IPS-20b (cell line): ENCODE data around the gene PTGER3.
"Not testable (repeated sequence)": the region's sequence is repeated elsewhere in the genome, so short reads cannot be mapped to it uniquely, and the experiment has no call there.

Experiments
- H3K27ac ChIP-seq: one replicate; pipeline ENCODE4 v1.5.1; 2013; ENCODE audit warnings: low read length
- H3K27me3 ChIP-seq: 2 replicates; pipeline ENCODE4 v1.6.1; 2013; ENCODE audit warnings: mild to moderate bottlenecking, low read length, inconsistent platforms; ENCODE audit not compliant: insufficient read depth
- H3K36me3 ChIP-seq: 2 replicates; pipeline ENCODE4 v1.6.1; 2013; ENCODE audit warnings: low read depth, mild to moderate bottlenecking, inconsistent platforms, low read length, moderate library complexity; ENCODE audit not compliant: insufficient read depth
- H3K4me1 ChIP-seq: 2 replicates; pipeline ENCODE4 v1.6.1; 2013; ENCODE audit warnings: mild to moderate bottlenecking, control low read depth, inconsistent platforms, low read length, moderate library complexity; ENCODE audit not compliant: insufficient read depth
- H3K4me3 ChIP-seq: 2 replicates; pipeline ENCODE4 v1.5.1; 2013; ENCODE audit warnings: mild to moderate bottlenecking, low read length, inconsistent platforms
- H3K9ac ChIP-seq: 2 replicates; pipeline ENCODE4 v1.6.1; 2013; ENCODE audit warnings: low read depth, mild to moderate bottlenecking, inconsistent platforms, low read length, moderate library complexity
- H3K9me3 ChIP-seq: 2 replicates; pipeline ENCODE4 v1.6.1; 2013; ENCODE audit warnings: mild to moderate bottlenecking, low read depth, low read length, inconsistent platforms; ENCODE audit not compliant: insufficient read depth

The PTGER3 gene

GRCh38 chr1:70977041-70977440 lies 70.6 kb downstream of the PTGER3 start:
- Histone ChIP-seq H3K36me3 (no peaks in the 10 kb centered on the region), H3K27ac (no peak overlapping the region), H3K9ac (no peak overlapping the region), H3K27me3 (no peaks in the 10 kb centered on the region), H3K4me3 (no peak overlapping the region), H3K9me3 (no peaks in the 10 kb centered on the region), H3K4me1 (no peaks in the 10 kb centered on the region)

- no peaks in the 10 kb centered on the region for H3K9me3 ChIP-seq
- H3K4me1 ChIP-seq = no peaks in the 10 kb centered on the region
- H3K9ac ChIP-seq = no peak overlapping the region
- no peaks in the 10 kb centered on the region for H3K36me3 ChIP-seq
- H3K27ac ChIP-seq = no peak overlapping the region
- H3K4me3 ChIP-seq = no peak overlapping the region
- H3K27me3 ChIP-seq = no peaks in the 10 kb centered on the region
Measured at GRCh38 chr1:70973754-70974153, 73.9 kb downstream of the PTGER3 start.

- no peak overlapping the region for H3K4me3 ChIP-seq
- no peak overlapping the region for H3K27ac ChIP-seq
- H3K4me1 ChIP-seq = no peaks in the 10 kb centered on the region
- no peaks in the 10 kb centered on the region for H3K36me3 ChIP-seq
- H3K9ac ChIP-seq = no peak overlapping the region
- H3K9me3 ChIP-seq = no peaks in the 10 kb centered on the region
- H3K27me3 ChIP-seq = no peaks in the 10 kb centered on the region
Measured at GRCh38 chr1:70970407-70970806, 77.2 kb downstream of the PTGER3 start.

GRCh38 chr1:70966018-70966638 lies 81.5 kb downstream of the PTGER3 start:
- Histone ChIP-seq H3K9me3 (no peaks in the 10 kb centered on the region), H3K9ac (no peak overlapping the region)

GRCh38 chr1:70963374-70963773 lies 84.2 kb downstream of the PTGER3 start:
- H3K4me1 ChIP-seq = no peaks in the 10 kb centered on the region
- no peaks in the 10 kb centered on the region for H3K36me3 ChIP-seq
- H3K9me3 ChIP-seq = no peaks in the 10 kb centered on the region
- no peak overlapping the region for H3K27ac ChIP-seq
- no peak overlapping the region for H3K4me3 ChIP-seq
- H3K27me3 ChIP-seq = no peaks in the 10 kb centered on the region
- H3K9ac ChIP-seq = no peak overlapping the region

More at GRCh38 chr1:70966018-70966638, 81.5 kb downstream of the PTGER3 start:
- H3K27me3 ChIP-seq = no peaks in the 10 kb centered on the region
- no peaks in the 10 kb centered on the region for H3K36me3 ChIP-seq
- no peaks in the 10 kb centered on the region for H3K4me1 ChIP-seq
- no peak overlapping the region for H3K4me3 ChIP-seq
- no peak overlapping the region for H3K27ac ChIP-seq

- Histone ChIP-seq H3K27ac (no peak overlapping the region), H3K4me1 (no peaks in the 10 kb centered on the region), H3K4me3 (no peak overlapping the region), H3K9ac (no peak overlapping the region), H3K27me3 (no peaks in the 10 kb centered on the region), H3K36me3 (no peaks in the 10 kb centered on the region), H3K9me3 (no peaks in the 10 kb centered on the region)
Measured at GRCh38 chr1:70961374-70961975, 86.1 kb downstream of the PTGER3 start.

- Histone ChIP-seq H3K9me3 (no peaks in the 10 kb centered on the region), H3K27ac (no peak overlapping the region), H3K36me3 (no peaks in the 10 kb centered on the region), H3K9ac (no peak overlapping the region), H3K4me3 (no peak overlapping the region), H3K27me3 (no peaks in the 10 kb centered on the region), H3K4me1 (no peaks in the 10 kb centered on the region)
Measured at GRCh38 chr1:70948396-70949017, 99.1 kb downstream of the PTGER3 start.

GRCh38 chr1:70947835-70948234 lies 99.8 kb downstream of the PTGER3 start:
- Histone ChIP-seq H3K27ac (no peak overlapping the region), H3K4me3 (no peak overlapping the region), H3K9me3 (no peaks in the 10 kb centered on the region), H3K27me3 (no peaks in the 10 kb centered on the region), H3K9ac (no peak overlapping the region), H3K4me1 (no peaks in the 10 kb centered on the region), H3K36me3 (no peaks in the 10 kb centered on the region)

GRCh38 chr1:70945676-70946075 lies 101.9 kb downstream of the PTGER3 start:
- Histone ChIP-seq H3K27ac (no peak overlapping the region), H3K9ac (no peak overlapping the region), H3K4me3 (no peak overlapping the region), H3K27me3 (no peaks in the 10 kb centered on the region), H3K36me3 (no peaks in the 10 kb centered on the region), H3K9me3 (no peaks in the 10 kb centered on the region), H3K4me1 (no peaks in the 10 kb centered on the region)

- Histone ChIP-seq H3K4me3 (no peak overlapping the region), H3K36me3 (no peaks in the 10 kb centered on the region), H3K9ac (no peak overlapping the region), H3K4me1 (no peaks in the 10 kb centered on the region), H3K27ac (no peak overlapping the region), H3K9me3 (no peaks in the 10 kb centered on the region), H3K27me3 (no peaks in the 10 kb centered on the region)
Measured at GRCh38 chr1:70945251-70945650, 102.4 kb downstream of the PTGER3 start.

- Histone ChIP-seq H3K9ac (no peak overlapping the region), H3K36me3 (no peaks in the 10 kb centered on the region), H3K27ac (no peak overlapping the region)
Measured at GRCh38 chr1:70941563-70941962, 106.1 kb downstream of the PTGER3 start.

GRCh38 chr1:70940398-70940797 lies 107.2 kb downstream of the PTGER3 start:
- not testable (repeated sequence) for H3K4me3 ChIP-seq, H3K9me3 ChIP-seq, H3K27me3 ChIP-seq, H3K36me3 ChIP-seq, H3K9ac ChIP-seq, H3K27ac ChIP-seq, H3K4me1 ChIP-seq

More at GRCh38 chr1:70941563-70941962, 106.1 kb downstream of the PTGER3 start:
- H3K4me1 ChIP-seq = no peaks in the 10 kb centered on the region
- no peak overlapping the region for H3K4me3 ChIP-seq
- no peaks in the 10 kb centered on the region for H3K27me3 ChIP-seq
- peaks cover 8% of the 10 kb centered on the region; the same call in 1 of the 2 replicates for H3K9me3 ChIP-seq
